ENCODE results near the gene MAGEB3. TPM values are rescaled to one million over a fixed set of nuclear protein-coding genes. Genes with fewer than 3 reads are reported as not detected.

MAGEB3 gene
- total RNA-seq, 1 experiment from 2014 or later, result not detected

- DNase-seq, result peak; percentile 63
- H4K8ac ChIP-seq (replicated peaks; ENCODE audit: insufficient read length, low read depth, low read length), result no peak overlapping the region
- H3K23ac ChIP-seq (ENCODE audit: insufficient read length, low read depth, low read length), result no peak overlapping the region
- no peaks in the 10 kb centered on the region for H3K79me2 ChIP-seq (ENCODE audit: insufficient read depth, low read length)
- no peak overlapping the region for H3K56ac ChIP-seq (ENCODE audit: insufficient read length, low read depth, low read length)
- TF ChIP-seq CTCF (conservative IDR thresholded peaks at IDR 0.05), result no peak
- no peak overlapping the region for H2BK120ac ChIP-seq (ENCODE audit: low read depth, low read length, poor library complexity, severe bottlenecking)
- no peak overlapping the region for H2BK12ac ChIP-seq (ENCODE audit: insufficient read length, low read depth, low read length)
- no peak overlapping the region for H2BK5ac ChIP-seq (ENCODE audit: insufficient read length, low read length)
- no peak overlapping the region for H2BK15ac ChIP-seq (ENCODE audit: low read depth, low read length)
- peak overlapping the region in 2 of 3 experiments; percentile 50 to 51; a peak in 1 of 7 replicates for H3K27ac Mint-ChIP-seq
- H3K4ac ChIP-seq (ENCODE audit: low read depth, low read length), result no peak overlapping the region
- H3K9me3 ChIP-seq (ENCODE audit: control insufficient read depth, low read depth, low read length), result no peaks in the 10 kb centered on the region
- H3K14ac ChIP-seq (ENCODE audit: insufficient read depth, low read length), result no peak overlapping the region
- H2AFZ ChIP-seq (ENCODE audit: low read length), result no peak overlapping the region
- peaks cover 28 to 34% of the 10 kb centered on the region in 2 experiments for H3K4me1 Mint-ChIP-seq
- H3K4me2 ChIP-seq (ENCODE audit: insufficient read depth, insufficient read length, low read length), result no peak overlapping the region
- no peak overlapping the region for H3T11ph ChIP-seq (ENCODE audit: low read length)
- no peak overlapping the region for H4K5ac ChIP-seq (ENCODE audit: insufficient read length, low read depth, low read length)
- H3K4me1 ChIP-seq (ENCODE audit: insufficient read depth, low read length), result no peaks in the 10 kb centered on the region; the same call in 1 of the 2 replicates
- no peaks in the 10 kb centered on the region for H3K27me3 Mint-ChIP-seq (ENCODE audit: low read depth)
- no peak overlapping the region for H3K27ac ChIP-seq (ENCODE audit: insufficient read length, low read depth, low read length)
- no peaks in the 10 kb centered on the region for H4K20me1 ChIP-seq (ENCODE audit: control insufficient read depth, insufficient read depth, insufficient read length)
- H3K18ac ChIP-seq (ENCODE audit: insufficient read length, low read depth, low read length), result no peak overlapping the region
- H3K23me2 ChIP-seq (ENCODE audit: insufficient read length, low read depth, low read length, poor library complexity, severe bottlenecking), result no peaks in the 10 kb centered on the region
- H3K9me3 Mint-ChIP-seq, result peaks cover 0 to 42% of the 10 kb centered on the region in 2 experiments; a peak in 4 of 5 replicates
- H2AK5ac ChIP-seq (ENCODE audit: insufficient read length, low read length), result no peak overlapping the region
- H3K36me3 Mint-ChIP-seq (ENCODE audit: insufficient read depth in 1 of 3, low read depth in 3 of 3), result no peaks in the 10 kb centered on the region; a peak in 1 of 7 replicates
- no peak overlapping the region for H3K9ac ChIP-seq (ENCODE audit: extremely low read depth, insufficient read length, low read length)
- H3K4me3 Mint-ChIP-seq, result no peak overlapping the region; a peak in 1 of 5 replicates
- no CpG with 5 or more reads among the region's 1 CpG for WGBS (ENCODE audit: extremely low coverage, insufficient read length, low lambda C conversion rate)
- H3K79me1 ChIP-seq (ENCODE audit: insufficient read depth, low read depth, low read length, poor library complexity, severe bottlenecking), result no peaks in the 10 kb centered on the region
- no peak overlapping the region for H4K91ac ChIP-seq (ENCODE audit: insufficient read length, low read depth, low read length)
- H3K27me3 ChIP-seq (ENCODE audit: insufficient read depth, low read length), result no peaks in the 10 kb centered on the region
- H2BK20ac ChIP-seq (ENCODE audit: low read depth, low read length, poor library complexity, severe bottlenecking), result no peak overlapping the region
These were observed 1.9 kb upstream of the MAGEB3 start for GRCh38 chrX:30228526-30228925.
